C4-2B (cell line): ENCODE results near the gene MIER3.

Experiments
- CTCF ChIP-seq: fragments of 450-650 bp; conservative IDR thresholded peaks from 2 replicates; pipeline ENCODE4 v1.5.1; 2017; ENCODE audit warnings: mild to moderate bottlenecking
- ZFX ChIP-seq: fragments of 450-650 bp; IDR thresholded peaks from 2 replicates; pipeline ENCODE4 v1.6.1; 2017

GRCh38 chr5:56896763-56897162 lies 55.2 kb downstream of the MIER3 start:
- no peak for TF ChIP-seq CTCF
- TF ChIP-seq ZFX, result no peak
